Iris pigment epithelial cell (primary cell): ENCODE data around the gene WDR37.
A peak's percentile ranks its signal among the peaks of the same experiment; 100 is the strongest.

Experiments
- DNase-seq: peaks from one replicate; pipeline ENCODE4 v3.0.0-alpha.2; 2011; ENCODE audit warnings: low read depth

WDR37 gene

DNA sequence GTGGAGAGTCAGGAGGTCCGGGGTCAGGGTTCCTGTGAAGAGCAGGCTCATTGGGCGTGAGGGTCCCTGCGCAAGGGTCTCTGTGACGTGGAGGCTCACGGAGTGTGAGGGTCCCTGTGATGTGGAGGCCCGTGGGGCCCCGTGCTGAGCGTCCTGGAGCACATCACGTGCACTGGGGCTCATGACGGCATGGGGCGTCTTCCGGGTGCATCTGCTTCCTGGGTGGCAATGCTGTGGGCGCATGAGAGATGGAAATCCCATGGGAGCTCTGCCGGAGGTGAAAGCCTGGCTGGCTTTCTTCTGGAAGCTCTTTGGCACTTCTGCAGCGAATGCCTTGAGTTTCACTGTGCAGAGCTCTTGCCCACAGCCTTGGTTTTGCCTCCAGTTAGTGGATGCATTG, 71.4 kb downstream of the WDR37 start:
- DNase-seq, result no peak

DNA sequence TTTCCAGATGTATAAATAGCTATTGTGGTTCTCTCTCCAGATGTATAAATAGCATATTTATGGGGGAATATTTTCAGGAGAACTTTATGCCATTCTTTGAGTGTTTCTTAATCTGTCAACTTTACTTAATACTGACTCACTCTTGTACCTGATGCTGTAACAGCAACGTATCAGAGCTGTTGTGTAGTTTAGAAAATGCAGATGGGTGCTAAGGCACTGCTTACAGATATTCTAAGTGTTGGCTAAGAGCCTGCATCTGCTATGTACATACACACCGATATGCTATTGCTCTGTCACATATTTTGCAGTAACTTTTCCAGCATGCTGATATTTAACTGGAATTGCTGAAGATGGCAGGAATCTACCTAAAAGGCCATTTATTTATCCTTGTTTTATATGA, 71.9 kb downstream of the WDR37 start:
- peak; percentile 9 for DNase-seq

DNA sequence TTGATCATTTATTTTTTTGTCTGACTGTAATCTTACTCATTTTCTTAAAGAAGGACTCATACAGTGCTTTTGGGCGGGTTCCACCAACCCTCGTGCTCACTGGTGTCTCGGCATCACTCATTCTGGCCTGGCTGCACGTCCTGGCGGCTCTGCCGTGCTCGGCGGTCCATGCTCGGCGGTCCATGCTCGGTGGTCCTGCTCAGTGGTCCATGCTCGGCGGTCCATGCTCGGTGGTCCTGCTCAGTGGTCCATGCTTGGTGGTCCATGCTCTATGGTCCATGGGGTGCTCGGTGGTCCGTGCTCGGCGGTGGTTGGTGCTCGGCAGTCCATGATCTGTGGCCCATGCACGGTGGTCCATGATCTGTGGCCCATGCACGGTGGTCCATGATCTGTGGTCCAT, 72.5 kb downstream of the WDR37 start:
- no peak for DNase-seq

DNA sequence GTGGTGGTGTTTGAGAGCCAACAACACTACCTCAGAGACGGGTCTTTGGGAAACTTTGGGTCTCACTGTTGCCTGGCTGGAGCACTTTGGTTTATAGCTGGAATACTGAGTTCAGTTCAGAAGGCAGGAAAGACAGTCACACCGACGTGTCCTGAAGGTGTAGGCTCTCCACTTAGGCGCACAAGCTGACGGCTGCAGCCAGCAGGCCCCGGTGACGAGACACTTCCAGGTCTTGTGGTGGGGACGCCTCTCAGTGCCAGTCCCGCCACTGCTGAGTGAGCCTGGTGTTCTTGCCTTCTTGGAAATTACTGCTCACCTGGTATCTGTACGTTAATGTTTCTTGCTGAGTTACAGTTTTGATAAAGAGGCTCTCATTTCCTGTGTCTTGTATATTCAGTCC, 74.0 kb downstream of the WDR37 start:
- DNase-seq, result no peak

DNA sequence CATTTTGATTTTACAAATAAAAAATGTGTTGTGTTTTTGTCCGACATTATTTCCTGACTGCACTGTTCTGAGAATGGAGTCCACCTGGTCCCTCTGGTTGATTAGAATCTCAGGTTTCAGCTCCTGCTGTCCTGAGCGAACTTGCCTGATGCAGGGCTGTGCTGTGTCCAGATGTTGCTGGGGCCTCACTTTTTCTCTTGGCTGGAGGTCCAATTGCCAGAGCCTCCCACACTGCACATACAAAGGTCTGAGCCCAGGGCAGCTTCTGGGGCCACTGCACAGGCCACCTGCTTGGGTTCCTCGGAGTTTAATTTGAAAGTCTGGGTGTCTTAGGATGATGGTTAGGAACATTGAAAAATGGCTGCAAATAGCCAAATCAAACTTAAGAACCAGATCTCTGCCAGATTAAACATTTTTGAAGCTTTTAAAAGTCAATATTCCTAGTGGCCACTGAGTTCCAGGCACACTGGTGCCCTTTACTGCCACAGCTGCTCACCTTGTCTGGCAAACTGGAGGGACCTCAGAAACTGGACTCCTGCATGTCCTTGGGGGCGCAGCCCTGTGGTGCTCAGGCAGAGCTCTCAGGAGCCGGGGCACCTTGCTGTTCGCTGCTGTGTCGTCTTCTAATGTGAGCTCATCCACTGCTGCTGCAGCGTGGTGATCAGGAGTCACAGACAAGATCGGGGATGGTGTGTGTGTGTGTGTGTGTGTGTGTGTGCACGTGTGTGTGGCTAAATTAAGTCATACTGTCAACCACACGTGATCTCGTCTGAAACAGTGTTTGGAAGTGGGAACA, 75.0 kb downstream of the WDR37 start:
- DNase-seq, result no peak

DNA sequence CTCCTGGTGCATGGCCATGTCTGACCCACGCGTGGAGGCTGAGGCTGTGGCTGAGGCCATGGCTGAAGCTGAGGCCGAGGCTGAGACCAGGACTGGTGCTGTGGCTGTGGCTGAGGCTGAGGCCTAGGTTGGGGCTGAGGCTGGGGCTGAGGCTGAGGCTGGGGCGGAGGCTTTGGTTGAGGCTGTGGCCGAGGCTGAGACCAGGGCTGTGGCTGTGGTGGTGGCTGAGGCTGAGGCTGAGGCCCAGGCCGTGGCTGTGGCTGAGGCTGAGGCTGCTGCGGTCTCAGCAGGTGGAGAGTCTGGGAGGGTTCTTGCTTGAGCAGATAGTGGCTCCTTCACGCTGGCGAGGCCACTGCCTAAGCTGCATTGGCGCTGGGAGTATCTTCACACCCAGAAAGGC, 76.4 kb downstream of the WDR37 start:
- no peak for DNase-seq

DNA sequence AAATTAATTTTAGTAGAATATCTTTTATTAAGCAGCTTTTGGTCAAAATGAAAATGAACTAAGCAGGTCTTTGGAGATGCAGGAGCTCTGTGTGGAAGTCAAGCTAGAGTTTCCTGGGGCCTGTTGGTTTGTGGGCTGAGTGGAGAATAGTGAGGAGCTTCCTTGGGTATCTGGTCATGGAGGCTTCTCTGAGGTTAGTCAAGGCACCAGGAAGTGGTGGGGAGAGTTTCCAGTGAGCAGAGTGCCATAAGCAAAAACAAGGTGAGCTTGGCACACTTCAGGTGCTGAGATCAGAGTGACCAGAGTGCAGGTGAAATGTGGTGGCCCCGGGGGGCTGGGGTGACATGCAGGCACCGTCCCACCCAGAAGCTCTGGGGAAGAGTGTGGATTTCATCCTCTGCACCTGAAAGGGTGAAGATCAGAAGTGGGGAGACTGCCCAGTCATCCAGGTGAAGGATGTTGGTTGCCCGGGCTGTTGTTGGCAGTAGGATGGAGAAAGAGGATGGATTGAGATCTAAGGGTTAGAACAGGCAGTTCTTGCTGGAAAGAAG, 77.4 kb downstream of the WDR37 start:
- no peak for DNase-seq

DNA sequence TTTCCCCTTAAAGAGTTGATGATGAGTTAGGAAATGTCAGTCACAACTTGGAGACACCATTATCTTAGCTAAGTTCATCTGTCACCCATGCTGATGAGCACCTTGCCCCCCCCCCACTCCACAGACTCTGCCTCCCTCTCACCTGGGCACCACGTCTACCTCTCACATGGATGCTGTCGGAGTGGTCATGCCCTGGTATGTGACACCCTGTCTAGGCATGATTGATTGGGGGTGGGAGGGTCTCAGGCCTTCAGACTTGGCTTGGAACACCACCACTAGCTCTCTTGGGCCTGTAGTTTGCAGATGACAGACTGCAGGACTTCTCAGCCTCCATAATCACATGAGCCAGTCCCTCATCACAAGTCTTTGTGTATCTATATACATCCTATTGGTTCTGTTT, 78.0 kb downstream of the WDR37 start:
- DNase-seq, result no peak

DNA sequence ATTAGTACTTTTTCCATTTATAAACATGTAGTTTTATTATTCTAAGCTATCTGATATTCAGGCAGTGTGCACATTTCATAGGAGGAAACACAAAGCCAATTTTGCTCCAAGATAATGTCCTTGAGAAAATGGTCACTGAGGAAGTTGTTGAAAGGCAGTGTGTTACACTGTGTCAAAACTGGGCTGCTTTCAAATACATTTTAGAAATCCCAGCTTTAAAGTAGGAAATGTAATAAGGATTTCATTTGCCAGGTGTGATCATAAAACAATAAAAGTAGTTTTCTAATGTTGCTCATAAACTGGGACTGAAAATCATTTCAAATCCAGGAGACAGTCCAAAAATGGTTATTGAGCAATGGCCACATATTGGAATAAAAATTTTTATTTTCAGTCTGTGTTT, 80.1 kb downstream of the WDR37 start:
- no peak for DNase-seq

DNA sequence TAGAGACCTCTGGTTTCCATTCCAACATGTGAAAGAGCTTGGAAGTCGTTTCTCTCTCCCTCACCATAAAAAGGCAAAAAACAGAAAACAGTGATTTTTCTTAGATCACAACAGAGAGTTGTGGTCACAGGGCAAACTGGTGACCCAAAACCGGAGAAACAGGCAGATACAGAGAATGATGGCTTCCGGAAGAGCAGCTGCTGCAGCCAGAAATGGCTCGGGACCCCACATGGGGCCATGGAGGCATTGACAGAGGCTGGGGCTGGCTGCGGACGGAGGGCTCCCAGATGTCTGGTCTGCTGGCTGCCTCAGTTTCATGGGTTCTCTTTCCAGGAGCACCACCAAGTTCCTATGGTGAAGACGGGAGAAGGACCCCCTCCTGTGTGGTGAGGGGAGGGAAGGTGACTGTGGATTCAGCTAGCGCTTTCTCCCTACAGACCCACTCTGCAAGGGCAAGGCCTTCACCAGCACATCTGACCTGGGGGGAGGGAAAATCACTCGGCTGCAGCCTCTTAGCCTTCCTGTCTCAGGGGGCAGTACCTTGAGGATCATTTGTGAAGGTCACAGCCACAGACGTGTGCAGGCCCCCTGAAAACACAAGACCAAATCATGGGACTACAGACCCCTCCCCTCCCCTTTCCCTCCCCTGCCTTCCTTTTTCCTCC, 81.4 kb downstream of the WDR37 start:
- DNase-seq, result no peak

DNA sequence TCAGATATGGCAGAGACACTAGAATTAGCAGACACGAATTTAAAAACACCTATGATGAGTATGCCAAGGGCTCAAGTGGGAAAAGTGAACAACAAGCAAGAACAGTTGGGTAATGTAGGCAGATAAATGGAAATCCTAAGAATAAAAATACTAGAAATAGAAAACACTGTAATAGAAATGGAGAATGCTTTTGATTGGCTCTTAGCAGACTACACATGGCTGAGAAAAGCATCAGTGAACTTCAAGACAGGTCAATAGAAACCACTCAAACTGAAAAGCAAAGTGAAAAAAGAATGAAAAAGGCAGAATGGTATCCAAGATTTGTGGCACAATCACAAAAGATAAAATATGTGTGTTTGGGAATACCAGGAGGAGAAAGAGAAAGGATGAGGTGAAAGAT, 82.3 kb downstream of the WDR37 start:
- no peak for DNase-seq

DNA sequence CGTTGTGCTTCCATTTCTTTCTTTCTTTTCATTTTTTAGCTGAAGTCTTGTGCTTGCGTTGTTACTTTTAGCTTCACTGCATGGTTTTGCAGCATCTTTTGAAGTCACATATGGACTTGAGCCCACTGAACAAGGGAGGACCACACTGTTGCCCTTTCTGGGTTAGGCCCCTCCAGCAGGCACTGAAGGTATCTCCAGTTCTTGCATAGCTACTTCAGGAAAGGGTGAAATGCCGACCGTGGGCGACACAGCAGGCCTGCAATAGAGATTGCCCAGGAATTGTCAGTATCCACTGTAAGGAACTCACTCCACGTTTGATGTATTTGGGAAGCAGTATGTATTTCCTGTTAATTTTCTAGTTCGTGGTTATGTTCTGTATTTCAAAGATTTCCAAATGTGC, 85.1 kb downstream of the WDR37 start:
- no peak for DNase-seq

DNA sequence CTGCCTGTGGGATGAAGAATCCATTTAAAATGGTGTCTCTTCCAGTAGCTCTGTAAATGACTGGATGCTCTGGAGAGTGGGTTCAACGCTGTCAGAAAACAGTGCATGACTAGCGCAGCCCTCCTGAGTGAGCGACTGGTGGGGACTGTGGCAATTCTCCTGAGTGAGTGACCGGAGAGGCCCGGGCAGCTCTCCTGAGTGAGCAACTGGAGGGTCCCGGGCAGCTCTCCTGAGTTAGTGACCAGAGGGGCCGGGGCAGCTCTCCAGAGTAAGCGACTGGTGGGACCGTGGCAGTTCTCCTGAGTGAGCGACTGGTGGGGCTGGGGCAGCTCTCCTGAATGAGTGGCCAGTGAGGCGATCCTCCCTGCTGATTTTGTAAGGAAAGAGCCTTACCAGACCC, 85.5 kb downstream of the WDR37 start:
- DNase-seq, result no peak

DNA sequence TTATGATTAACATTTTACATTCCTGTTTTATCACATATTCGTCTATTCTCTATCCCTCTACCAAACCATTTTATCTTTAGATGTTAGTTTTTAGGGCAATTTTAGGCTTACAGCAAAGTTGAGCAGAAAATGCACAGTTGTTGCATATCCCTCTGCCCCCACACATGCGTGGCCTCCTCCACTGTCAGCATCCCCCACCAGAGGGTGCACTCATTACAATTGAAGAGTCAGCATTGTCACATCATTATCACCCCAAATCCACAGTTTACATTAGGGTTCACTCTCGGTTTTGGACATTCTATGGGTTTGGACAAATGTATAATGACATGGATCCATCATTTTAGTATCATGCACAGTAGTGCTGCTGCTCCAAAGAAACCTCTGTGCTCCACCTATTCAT, 86.4 kb downstream of the WDR37 start:
- no peak for DNase-seq

DNA sequence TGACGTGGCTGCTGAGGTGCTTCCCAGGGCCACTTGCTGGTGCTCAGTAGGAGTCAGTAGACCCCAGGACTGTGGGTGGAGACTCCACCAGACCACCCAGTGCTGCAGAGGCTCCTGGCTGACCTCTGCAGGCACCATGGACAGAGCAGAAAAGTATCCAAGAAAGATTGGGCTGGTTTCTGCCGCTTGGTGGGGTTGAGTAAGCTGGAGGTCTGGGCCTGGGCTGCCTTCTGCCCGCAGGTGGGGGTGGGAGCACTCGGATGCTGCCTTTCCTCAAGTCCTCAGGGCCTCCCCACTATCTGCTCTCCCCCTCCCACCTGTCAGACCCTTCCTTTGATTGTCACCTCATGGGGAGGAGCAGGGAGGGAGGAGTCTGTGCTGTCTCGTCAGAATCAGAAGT, 91.6 kb downstream of the WDR37 start:
- DNase-seq, result no peak

DNA sequence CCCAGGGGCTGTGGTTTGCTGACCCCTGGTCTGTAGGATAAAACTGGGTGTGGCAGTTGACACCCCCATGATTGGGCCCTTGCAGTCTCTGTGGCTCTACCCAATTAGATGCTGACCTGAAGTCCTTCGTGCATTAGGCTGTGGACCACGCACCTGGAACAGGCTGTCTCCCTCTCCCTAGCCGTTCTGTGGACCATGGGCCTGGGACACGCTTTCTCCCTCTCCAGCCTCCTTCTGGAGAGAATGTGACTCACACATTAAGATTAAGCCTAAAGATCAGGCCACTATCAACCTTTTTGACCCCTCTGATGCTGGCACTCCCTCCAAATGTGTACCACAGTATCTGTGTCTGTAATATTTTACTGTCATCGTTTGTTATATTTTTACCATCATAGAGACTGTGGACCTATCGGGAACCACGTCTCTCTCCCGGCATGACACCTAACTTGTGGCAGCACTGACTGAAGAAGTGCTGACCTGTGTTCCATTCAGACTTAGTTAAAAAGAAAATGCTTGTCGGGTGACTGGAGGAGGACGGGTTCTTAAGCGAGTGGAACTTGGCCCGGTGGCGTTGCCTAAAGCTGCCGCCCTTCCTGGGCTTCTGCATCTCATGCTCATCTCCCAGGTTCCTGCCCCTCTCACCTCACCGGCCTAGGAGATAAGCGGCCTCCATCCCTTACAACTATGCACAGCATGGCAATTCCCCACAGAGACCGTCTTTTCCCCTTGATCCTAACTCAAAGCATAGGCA, 92.8 kb downstream of the WDR37 start:
- no peak for DNase-seq

DNA sequence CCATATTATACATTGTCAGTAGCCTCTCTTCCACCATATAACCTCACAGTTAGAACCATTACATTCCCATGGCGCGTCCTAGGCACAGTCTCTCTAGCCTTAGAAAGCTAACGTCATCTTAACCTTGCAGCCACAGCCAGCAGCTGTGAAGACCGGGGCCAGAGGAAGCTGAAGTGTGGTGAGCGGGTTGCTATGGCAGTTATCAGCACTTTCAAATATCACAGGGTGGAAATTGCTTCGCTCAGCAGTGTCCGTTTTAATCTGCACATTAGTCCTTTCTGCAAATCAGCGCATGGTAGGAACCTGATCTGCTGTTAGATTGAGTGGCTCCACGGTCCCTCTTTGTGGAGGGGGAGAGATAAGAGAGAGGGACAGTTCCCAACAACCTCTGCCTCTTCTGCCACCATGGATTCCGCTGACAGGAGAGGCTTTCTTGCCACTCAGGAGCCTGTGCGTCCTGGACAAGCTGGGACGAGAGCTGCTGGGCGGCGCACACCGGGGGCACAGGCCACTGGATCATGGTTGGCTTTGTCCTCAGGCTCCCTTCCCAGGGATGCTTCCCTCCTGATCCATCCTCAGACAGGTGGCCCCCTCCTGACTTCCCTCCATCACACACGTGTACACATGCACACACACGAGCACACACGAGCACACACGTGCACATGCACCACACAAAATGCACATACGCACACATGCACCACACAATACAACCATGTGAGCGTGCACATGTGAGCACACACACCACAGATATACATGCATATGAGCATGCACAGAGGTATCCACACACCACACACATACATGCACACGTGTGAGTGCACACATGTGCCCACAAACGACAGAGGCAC, 93.8 kb downstream of the WDR37 start:
- DNase-seq, result no peak

DNA sequence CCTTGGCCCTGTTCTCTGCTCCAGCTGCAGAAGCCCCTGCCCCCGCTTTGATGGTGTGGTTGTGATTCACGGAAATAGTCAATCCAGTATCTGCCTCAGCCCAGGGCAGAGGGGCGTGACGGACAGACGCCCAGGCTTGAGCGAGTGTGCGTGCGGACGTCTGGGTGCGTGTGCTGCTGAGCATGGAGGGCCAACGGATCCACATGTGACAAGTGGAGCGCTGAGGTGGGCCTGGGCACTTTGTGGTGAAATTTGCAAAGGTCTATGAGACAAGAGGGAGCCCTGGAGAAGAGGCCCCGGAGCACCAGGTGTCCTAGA, 94.4 kb downstream of the WDR37 start:
- DNase-seq, result no peak

DNA sequence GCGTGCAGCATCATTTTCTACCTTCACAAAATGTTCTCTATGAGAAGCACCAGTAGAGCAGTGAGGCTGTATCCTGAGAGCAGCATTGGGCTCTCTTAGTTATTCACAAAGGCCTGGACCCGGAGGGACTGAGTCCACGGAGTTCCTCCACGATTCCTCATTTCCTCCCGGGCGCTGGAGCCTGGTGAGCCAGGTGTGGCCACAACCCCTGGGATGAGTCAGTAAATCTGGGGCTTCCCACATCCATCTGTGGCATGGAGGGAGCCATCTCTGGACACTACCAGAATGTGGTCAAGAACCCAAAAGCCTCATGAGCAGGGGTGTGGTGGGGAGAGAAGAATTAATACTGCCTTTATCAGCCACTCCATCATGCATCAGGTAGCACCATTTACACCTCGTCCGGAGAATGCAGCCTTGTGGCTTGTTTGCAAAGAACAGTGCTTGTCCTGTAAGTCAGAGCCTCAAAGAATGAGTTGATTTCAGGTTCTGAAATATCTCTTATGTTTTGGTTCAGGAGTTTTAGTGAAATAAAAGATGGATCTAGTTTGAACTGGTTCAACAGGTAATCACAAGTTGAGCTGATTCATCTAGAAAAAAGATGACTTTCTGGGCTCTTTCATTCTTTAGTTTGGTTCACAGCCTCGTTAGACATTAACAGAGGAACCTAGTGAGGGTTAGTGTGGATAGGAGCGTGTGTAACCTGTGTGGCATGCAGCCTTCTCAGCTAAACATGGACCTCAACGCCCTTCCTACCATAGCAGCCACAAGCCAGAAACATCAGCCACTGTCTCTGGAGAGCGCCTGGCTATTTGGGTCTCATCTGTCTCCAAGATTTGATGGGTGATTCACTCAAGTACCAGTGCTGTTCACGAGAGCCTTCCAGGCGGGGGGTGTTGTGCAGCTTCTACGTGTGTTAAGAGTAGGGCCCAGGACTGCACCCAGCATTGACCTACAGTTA, 95.2 kb downstream of the WDR37 start:
- no peak for DNase-seq

DNA sequence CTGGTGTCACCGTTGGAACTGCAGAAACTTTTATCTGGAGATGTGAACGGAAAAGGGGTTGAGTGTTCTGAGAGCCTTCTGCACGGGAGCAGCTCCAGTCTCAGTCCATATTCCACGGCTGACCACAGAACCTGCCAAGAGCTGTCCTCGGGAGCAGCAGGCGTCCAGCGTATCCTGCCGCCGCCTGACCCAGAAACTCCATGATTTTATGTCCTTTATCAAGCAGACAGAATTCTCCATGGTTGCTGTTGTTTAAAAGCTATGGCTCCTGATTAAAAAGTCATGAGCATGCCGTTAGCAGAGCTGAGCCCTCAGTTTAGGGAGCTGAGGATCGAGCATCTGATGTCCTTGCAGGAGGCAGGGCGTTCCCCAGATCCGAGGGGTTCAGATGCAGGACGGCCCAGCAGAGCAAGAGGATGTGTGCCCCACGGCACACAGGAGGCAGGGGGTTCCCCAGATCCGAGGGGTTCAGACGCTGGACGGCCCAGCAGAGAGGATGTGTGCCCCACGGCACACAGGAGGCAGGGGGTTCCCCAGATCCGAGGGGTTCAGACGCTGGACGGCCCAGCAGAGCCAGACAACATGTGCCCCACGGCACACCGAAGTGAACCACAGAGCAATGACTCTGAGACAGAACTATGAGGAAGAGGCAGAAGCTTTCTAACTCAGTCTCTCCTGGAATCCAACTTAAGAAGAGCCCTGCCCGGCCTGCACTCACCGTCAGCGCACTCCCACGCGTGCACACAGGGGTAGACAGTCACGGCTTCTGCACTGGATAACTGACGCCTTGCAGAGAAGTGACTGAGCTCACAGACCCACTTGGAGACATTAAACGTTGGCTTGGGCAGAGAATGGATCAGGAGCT, 96.4 kb downstream of the WDR37 start:
- no peak for DNase-seq
